Measurements from ENCODE around the gene NDUFB4.

DNA sequence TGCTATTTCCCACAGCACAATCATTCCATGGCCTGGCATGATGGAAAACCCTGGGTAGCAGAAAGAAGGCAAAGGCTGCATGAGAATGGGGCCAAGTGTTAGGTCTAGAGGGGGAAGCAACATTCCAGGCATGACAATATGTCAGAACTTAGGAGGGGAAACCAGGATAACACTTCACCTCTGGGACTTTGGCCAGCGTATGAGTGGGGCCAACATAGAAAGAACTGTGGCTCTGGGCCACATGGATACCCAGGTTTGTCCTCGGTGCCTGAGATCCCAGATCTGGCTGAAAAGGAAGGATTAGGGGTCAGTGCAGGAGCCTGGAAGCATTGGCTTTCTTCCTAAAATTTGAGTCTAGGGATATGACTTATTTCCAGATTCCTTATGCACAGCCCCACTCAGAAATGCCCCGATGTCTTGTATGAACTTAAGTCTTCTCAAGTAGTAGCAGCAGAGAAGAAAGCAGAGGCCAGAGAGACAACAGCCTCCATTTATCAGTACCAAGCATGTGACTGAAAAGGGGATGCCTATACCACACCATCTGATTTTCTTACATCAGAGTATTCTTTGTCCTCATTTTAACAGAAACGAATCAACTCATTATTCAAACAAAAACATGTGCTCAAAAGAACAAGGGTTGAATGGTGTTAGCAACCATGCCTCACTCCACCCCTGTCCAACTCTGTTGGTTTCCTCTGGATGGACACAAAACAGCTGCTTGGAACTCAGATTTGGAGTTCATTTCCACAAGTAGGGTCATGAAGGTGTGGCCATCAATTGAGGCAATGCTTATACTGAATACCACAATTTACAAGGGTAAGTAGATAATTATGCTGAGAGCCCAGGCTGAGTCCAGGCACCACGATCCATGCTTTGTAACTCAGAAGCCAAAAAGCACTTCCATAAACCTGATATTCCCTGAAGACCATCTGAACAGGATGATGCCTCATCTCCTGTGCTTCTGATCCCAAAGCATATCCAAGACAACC, 43.7 kb upstream of the NDUFB4 start:
- TF ChIP-seq, protein P1, sequence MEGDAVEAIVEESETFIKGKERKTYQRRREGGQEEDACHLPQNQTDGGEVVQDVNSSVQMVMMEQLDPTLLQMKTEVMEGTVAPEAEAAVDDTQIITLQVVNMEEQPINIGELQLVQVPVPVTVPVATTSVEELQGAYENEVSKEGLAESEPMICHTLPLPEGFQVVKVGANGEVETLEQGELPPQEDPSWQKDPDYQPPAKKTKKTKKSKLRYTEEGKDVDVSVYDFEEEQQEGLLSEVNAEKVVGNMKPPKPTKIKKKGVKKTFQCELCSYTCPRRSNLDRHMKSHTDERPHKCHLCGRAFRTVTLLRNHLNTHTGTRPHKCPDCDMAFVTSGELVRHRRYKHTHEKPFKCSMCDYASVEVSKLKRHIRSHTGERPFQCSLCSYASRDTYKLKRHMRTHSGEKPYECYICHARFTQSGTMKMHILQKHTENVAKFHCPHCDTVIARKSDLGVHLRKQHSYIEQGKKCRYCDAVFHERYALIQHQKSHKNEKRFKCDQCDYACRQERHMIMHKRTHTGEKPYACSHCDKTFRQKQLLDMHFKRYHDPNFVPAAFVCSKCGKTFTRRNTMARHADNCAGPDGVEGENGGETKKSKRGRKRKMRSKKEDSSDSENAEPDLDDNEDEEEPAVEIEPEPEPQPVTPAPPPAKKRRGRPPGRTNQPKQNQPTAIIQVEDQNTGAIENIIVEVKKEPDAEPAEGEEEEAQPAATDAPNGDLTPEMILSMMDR (IDR thresholded peaks at IDR 0.05) = no peak
- no peak for TF ChIP-seq POLR2A (IDR thresholded peaks at IDR 0.05)

All from esophagus squamous epithelium (tissue), 4 donors.